Fibroblast of lung (primary cell): ENCODE measurements around the gene PPIH. TPM values are rescaled to one million over a fixed set of nuclear protein-coding genes. Genes with fewer than 3 reads are reported as not detected.

ENCODE experiments used
- DNase-seq, 2 donors: peaks; one replicate each; pipeline versions ENCODE4 v3.0.0 to v3.0.0-alpha.2; 2010; ENCODE audit warnings: low read depth in 2 of 2
- H2AFZ ChIP-seq: 2 replicates; pipeline ENCODE4 v1.5.1; 2012; ENCODE audit warnings: low read length, control low read depth, inconsistent platforms
- H3K27ac ChIP-seq: 2 replicates; pipeline ENCODE4 v1.5.1; 2011; ENCODE audit warnings: low read length, control low read depth; ENCODE audit not compliant: insufficient read depth
- H3K27me3 ChIP-seq: 2 replicates; pipeline ENCODE4 v1.5.1; 2011; ENCODE audit warnings: mild to moderate bottlenecking, low read length; ENCODE audit not compliant: control insufficient read depth, insufficient read depth
- H3K36me3 ChIP-seq: 2 replicates; pipeline ENCODE4 v1.5.1; 2011; ENCODE audit warnings: low read length; ENCODE audit not compliant: control insufficient read depth, insufficient read depth
- H3K4me1 ChIP-seq: 2 replicates; pipeline ENCODE4 v1.5.1; 2011; ENCODE audit warnings: low read length; ENCODE audit not compliant: control insufficient read depth, insufficient read depth; ENCODE audit errors: extremely low read depth
- H3K4me2 ChIP-seq: 2 replicates; pipeline ENCODE4 v1.5.1; 2011; ENCODE audit warnings: low read length, control low read depth; ENCODE audit not compliant: insufficient read depth; ENCODE audit errors: extremely low read depth
- H3K4me3 ChIP-seq, 4 experiments: fragments of 200-600 bp in 1 of 4; sonication (generic) in 1 of 4; replicated peaks in 1 of 4; 2 replicates each; pipeline ENCODE4 v1.5.1; 2011 to 2016; ENCODE audit warnings: low read length in 4 of 4, low read depth in 3 of 4, mild to moderate bottlenecking in 3 of 4, control low read depth in 2 of 4, inconsistent platforms in 1 of 4, mixed read lengths in 1 of 4; ENCODE audit not compliant: insufficient read depth in 1 of 4; ENCODE audit errors: control extremely low read depth in 1 of 4
- H3K79me2 ChIP-seq: 2 replicates; pipeline ENCODE4 v1.5.1; 2012; ENCODE audit warnings: mild to moderate bottlenecking, low read length, inconsistent platforms; ENCODE audit not compliant: control insufficient read depth, insufficient read depth
- H3K9ac ChIP-seq: 2 replicates; pipeline ENCODE4 v1.5.1; 2011; ENCODE audit warnings: mild to moderate bottlenecking, low read length, control low read depth; ENCODE audit not compliant: insufficient read depth
- H3K9me3 ChIP-seq: 2 replicates; pipeline ENCODE4 v1.5.1; 2012; ENCODE audit warnings: low read depth, low read length; ENCODE audit not compliant: control insufficient read depth, insufficient read depth
- H4K20me1 ChIP-seq: 2 replicates; pipeline ENCODE4 v1.5.1; 2011; ENCODE audit warnings: low read length; ENCODE audit not compliant: control insufficient read depth, insufficient read depth; ENCODE audit errors: extremely low read depth
- EZH2 ChIP-seq: IDR thresholded peaks from 2 replicates; pipeline ENCODE4 v1.5.1; 2012; ENCODE audit warnings: low read length, control low read depth, mild to moderate bottlenecking; ENCODE audit errors: missing control alignments
- polyA plus RNA-seq, 2 donors: library from polyadenylated mRNA; depleted of rRNA in 1 of 2; stranded (reverse) in 1 of 2; unstranded in 1 of 2; fragments of >200 nt; gene quantifications; 2 replicates each; pipeline ENCODE4 v1.2.1, GENCODE V29; 2011 to 2012; ENCODE audit warnings: missing spikeins in 1 of 2
- total RNA-seq: library from RNA; depleted of rRNA; stranded (reverse); fragments of >200 nt; gene quantifications from 2 replicates; pipeline ENCODE4 v1.2.1, GENCODE V29; 2014
- TF ChIP-seq, protein P1 (sequence below), 2 donors: IDR thresholded peaks in 1 of 2; conservative IDR thresholded peaks in 1 of 2; 1 replicate in 1 of 2; 2 replicates in 1 of 2; pipeline ENCODE4 v1.5.1; 2011 to 2012; ENCODE audit warnings: low read length in 2 of 2, control low read depth in 1 of 2, inconsistent platforms in 1 of 2, low read depth in 1 of 2, mild to moderate bottlenecking in 1 of 2

Gene PPIH
- total and polyA plus RNA-seq, 2 donors (not counting 1 experiment from before 2014, with no cell fraction given), result 19.0 to 32.3 TPM

- Histone ChIP-seq H3K36me3 (no peaks in the 10 kb centered on the region), H3K4me3 (no peak overlapping the region), H4K20me1 (no peaks in the 10 kb centered on the region), H3K27me3 (no peaks in the 10 kb centered on the region), H3K9ac (no peak overlapping the region), H3K27ac (no peak overlapping the region), H3K9me3 (no peaks in the 10 kb centered on the region), H3K79me2 (no peaks in the 10 kb centered on the region), H2AFZ (no peak overlapping the region), H3K4me1 (no peaks in the 10 kb centered on the region), H3K4me2 (no peak overlapping the region)
- no peak for DNase-seq
- no peak for TF ChIP-seq EZH2
- TF ChIP-seq, protein P1, sequence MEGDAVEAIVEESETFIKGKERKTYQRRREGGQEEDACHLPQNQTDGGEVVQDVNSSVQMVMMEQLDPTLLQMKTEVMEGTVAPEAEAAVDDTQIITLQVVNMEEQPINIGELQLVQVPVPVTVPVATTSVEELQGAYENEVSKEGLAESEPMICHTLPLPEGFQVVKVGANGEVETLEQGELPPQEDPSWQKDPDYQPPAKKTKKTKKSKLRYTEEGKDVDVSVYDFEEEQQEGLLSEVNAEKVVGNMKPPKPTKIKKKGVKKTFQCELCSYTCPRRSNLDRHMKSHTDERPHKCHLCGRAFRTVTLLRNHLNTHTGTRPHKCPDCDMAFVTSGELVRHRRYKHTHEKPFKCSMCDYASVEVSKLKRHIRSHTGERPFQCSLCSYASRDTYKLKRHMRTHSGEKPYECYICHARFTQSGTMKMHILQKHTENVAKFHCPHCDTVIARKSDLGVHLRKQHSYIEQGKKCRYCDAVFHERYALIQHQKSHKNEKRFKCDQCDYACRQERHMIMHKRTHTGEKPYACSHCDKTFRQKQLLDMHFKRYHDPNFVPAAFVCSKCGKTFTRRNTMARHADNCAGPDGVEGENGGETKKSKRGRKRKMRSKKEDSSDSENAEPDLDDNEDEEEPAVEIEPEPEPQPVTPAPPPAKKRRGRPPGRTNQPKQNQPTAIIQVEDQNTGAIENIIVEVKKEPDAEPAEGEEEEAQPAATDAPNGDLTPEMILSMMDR (conservative IDR thresholded peaks at IDR 0.05 in 1 of 2, IDR thresholded peaks at IDR 0.05 in 1 of 2; ENCODE audit: low read depth in 1 of 2, low read length in 2 of 2), result no peak
Observed at GRCh38 chr1:42646056-42646455, 12.2 kb upstream of the PPIH start.

- Histone ChIP-seq H3K4me2 (peak overlapping the region; percentile 90), H4K20me1 (no peaks in the 10 kb centered on the region), H3K4me3 (peak overlapping the region in 1 of 4 experiments; percentile 91), H3K4me1 (peaks cover 3% of the 10 kb centered on the region), H2AFZ (peak overlapping the region; percentile 57), H3K36me3 (no peaks in the 10 kb centered on the region), H3K9me3 (no peaks in the 10 kb centered on the region), H3K9ac (no peak overlapping the region), H3K27me3 (no peaks in the 10 kb centered on the region), H3K79me2 (peaks cover 8% of the 10 kb centered on the region), H3K27ac (no peak overlapping the region)
- DNase-seq, result no peak
- TF ChIP-seq, protein P1 (conservative IDR thresholded peaks at IDR 0.05 in 1 of 2, IDR thresholded peaks at IDR 0.05 in 1 of 2; ENCODE audit: low read depth in 1 of 2, low read length in 2 of 2), result no peak
- no peak for TF ChIP-seq EZH2
Observed at GRCh38 chr1:42657201-42657600, 1.0 kb upstream of the PPIH start.

GRCh38 chr1:42658877-42659337, 684 bp downstream of the PPIH start:
- Histone ChIP-seq H3K9ac (peak overlapping the region; percentile 63), H3K9me3 (no peaks in the 10 kb centered on the region), H3K27ac (peak overlapping the region; percentile 74), H3K36me3 (no peaks in the 10 kb centered on the region), H3K4me1 (peaks cover 3% of the 10 kb centered on the region), H3K79me2 (peaks cover 8% of the 10 kb centered on the region), H4K20me1 (no peaks in the 10 kb centered on the region), H3K27me3 (no peaks in the 10 kb centered on the region), H2AFZ (peak overlapping the region; percentile 80), H3K4me3 (peak overlapping the region; percentile 49 to 96 (median 83)), H3K4me2 (peak overlapping the region; percentile 89)
- TF ChIP-seq, protein P1 (conservative IDR thresholded peaks at IDR 0.05 in 1 of 2, IDR thresholded peaks at IDR 0.05 in 1 of 2; ENCODE audit: low read depth in 1 of 2, low read length in 2 of 2), result no peak
- no peak for TF ChIP-seq EZH2
- DNase-seq, result peak; percentile 6 to 33
